Liver (tissue), 3 donors: Measurements from ENCODE around the gene BCAN.

ENCODE experiments used
- EGR1 ChIP-seq, 2 donors: IDR thresholded peaks; 2 replicates each; pipeline ENCODE4 v1.6.1; 2016 to 2018; ENCODE audit warnings: antibody characterized with exemption in 2 of 2, low read depth in 2 of 2
- GABPA ChIP-seq, 2 donors: IDR thresholded peaks in 1 of 2; conservative IDR thresholded peaks in 1 of 2; 2 replicates each; pipeline ENCODE4 v1.6.1; 2016; ENCODE audit warnings: antibody characterized with exemption in 2 of 2, mild to moderate bottlenecking in 1 of 2, moderate library complexity in 1 of 2
- HNF4G ChIP-seq: IDR thresholded peaks from 2 replicates; pipeline ENCODE4 v1.6.1; 2016; ENCODE audit warnings: antibody characterized with exemption
- JUND ChIP-seq, 2 donors: IDR thresholded peaks; 2 replicates each; pipeline ENCODE4 v1.6.1; 2016; ENCODE audit warnings: antibody characterized with exemption in 2 of 2
- SP1 ChIP-seq: IDR thresholded peaks from 2 replicates; pipeline ENCODE4 v1.6.1; 2018; ENCODE audit warnings: antibody characterized with exemption, mild to moderate bottlenecking
- TAF1 ChIP-seq: conservative IDR thresholded peaks from 2 replicates; pipeline ENCODE4 v1.6.1; 2016; ENCODE audit warnings: antibody characterized with exemption, mild to moderate bottlenecking
- YY1 ChIP-seq: IDR thresholded peaks from 2 replicates; pipeline ENCODE4 v1.6.1; 2016; ENCODE audit warnings: antibody characterized with exemption, mild to moderate bottlenecking
- TF ChIP-seq, protein P1 (sequence below): fragments of 150-350 bp; IDR thresholded peaks from 2 replicates; pipeline ENCODE4 v1.5.1; 2017; ENCODE audit warnings: improper control_type of control experiment, low read depth, low read length; ENCODE audit not compliant: missing input control
- TF ChIP-seq, protein P2 (sequence below): IDR thresholded peaks from 2 replicates; pipeline ENCODE4 v1.6.1; 2016; ENCODE audit warnings: antibody characterized with exemption, mild to moderate bottlenecking
- TF ChIP-seq, protein P3 (sequence below): IDR thresholded peaks from 2 replicates; pipeline ENCODE4 v1.6.1; 2016; ENCODE audit warnings: antibody characterized with exemption
- donor health status: healthy.
- donor health status: healthy.

DNA sequence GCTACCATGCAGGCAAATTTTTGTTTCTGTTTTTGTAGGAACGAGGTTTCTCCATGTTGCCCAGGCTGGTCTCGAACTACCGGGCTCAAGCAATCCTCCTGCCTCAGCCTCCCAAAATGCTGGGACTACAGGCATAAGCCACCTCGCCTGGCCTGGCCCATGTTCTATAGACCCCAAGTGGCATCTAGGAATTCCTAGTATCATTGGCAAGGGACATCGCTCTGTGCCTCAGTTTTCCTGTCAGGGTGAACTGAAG is 20.8 kb downstream of the BCAN start:
- TF ChIP-seq, protein P1, sequence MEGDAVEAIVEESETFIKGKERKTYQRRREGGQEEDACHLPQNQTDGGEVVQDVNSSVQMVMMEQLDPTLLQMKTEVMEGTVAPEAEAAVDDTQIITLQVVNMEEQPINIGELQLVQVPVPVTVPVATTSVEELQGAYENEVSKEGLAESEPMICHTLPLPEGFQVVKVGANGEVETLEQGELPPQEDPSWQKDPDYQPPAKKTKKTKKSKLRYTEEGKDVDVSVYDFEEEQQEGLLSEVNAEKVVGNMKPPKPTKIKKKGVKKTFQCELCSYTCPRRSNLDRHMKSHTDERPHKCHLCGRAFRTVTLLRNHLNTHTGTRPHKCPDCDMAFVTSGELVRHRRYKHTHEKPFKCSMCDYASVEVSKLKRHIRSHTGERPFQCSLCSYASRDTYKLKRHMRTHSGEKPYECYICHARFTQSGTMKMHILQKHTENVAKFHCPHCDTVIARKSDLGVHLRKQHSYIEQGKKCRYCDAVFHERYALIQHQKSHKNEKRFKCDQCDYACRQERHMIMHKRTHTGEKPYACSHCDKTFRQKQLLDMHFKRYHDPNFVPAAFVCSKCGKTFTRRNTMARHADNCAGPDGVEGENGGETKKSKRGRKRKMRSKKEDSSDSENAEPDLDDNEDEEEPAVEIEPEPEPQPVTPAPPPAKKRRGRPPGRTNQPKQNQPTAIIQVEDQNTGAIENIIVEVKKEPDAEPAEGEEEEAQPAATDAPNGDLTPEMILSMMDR = no peak
- TF ChIP-seq GABPA (IDR thresholded peaks at IDR 0.05 in 1 of 2, conservative IDR thresholded peaks at IDR 0.05 in 1 of 2) (no peak), JUND (IDR thresholded peaks at IDR 0.05) (no peak), YY1 (no peak), SP1 (no peak), TAF1 (no peak), HNF4G (no peak), EGR1 (IDR thresholded peaks at IDR 0.05; ENCODE audit: low read depth in 2 of 2) (no peak)
- TF ChIP-seq, protein P2, sequence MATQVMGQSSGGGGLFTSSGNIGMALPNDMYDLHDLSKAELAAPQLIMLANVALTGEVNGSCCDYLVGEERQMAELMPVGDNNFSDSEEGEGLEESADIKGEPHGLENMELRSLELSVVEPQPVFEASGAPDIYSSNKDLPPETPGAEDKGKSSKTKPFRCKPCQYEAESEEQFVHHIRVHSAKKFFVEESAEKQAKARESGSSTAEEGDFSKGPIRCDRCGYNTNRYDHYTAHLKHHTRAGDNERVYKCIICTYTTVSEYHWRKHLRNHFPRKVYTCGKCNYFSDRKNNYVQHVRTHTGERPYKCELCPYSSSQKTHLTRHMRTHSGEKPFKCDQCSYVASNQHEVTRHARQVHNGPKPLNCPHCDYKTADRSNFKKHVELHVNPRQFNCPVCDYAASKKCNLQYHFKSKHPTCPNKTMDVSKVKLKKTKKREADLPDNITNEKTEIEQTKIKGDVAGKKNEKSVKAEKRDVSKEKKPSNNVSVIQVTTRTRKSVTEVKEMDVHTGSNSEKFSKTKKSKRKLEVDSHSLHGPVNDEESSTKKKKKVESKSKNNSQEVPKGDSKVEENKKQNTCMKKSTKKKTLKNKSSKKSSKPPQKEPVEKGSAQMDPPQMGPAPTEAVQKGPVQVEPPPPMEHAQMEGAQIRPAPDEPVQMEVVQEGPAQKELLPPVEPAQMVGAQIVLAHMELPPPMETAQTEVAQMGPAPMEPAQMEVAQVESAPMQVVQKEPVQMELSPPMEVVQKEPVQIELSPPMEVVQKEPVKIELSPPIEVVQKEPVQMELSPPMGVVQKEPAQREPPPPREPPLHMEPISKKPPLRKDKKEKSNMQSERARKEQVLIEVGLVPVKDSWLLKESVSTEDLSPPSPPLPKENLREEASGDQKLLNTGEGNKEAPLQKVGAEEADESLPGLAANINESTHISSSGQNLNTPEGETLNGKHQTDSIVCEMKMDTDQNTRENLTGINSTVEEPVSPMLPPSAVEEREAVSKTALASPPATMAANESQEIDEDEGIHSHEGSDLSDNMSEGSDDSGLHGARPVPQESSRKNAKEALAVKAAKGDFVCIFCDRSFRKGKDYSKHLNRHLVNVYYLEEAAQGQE = no peak
- TF ChIP-seq, protein P3, sequence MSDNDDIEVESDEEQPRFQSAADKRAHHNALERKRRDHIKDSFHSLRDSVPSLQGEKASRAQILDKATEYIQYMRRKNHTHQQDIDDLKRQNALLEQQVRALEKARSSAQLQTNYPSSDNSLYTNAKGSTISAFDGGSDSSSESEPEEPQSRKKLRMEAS = no peak
